ENCODE measurements around the gene LDLRAD4.

Gene LDLRAD4

GRCh38 chr18:13382954-13383827 lies 164.6 kb downstream of the LDLRAD4 start:
- no peak for DNase-seq (ENCODE audit: low read depth, low spot score)

DNA sequence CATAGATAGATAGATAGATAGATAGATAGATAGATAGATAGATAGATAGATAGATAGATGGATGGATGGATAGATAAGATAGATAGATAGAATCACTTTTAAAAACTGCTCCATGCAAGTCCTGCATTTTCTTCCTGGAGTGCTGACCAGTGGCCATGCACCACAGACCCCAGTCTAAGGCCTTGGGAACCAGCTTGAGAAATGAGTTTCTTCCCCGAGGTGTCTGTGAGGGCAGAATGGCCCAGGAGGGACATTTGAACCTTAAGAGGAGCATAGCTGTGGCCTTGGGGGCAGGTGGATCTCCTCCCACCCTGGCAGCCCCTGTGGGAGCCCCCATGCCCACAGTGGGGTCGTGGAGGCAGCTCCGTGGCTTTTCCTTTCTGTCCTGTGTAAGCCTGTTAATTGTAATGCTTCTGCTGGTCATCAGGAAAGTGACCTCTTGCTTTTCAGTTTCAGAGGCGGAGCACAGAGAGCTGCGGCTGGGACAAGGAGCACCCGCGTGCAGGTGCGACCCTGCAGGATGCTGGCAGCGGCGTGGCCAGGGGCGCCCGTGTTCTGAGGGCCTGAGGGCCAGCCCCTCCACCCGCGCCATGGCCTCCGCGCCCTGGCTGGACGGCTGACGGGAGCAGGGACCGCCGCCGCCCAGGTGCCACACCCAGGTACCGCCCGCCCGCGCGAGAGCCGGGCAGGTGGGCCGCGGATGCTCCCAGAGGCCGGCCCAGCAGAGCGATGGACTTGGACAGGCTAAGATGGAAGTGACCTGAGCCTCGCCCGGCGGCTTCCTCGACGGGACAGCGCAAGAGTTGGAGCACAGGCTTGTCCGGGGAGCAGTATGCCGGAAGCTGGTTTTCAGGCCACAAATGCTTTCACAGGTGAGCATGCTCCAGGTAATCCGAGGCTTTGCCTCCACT lies 168.6 kb downstream of the LDLRAD4 start:
- DNase-seq (ENCODE audit: low read depth, low spot score) = no peak

DNA sequence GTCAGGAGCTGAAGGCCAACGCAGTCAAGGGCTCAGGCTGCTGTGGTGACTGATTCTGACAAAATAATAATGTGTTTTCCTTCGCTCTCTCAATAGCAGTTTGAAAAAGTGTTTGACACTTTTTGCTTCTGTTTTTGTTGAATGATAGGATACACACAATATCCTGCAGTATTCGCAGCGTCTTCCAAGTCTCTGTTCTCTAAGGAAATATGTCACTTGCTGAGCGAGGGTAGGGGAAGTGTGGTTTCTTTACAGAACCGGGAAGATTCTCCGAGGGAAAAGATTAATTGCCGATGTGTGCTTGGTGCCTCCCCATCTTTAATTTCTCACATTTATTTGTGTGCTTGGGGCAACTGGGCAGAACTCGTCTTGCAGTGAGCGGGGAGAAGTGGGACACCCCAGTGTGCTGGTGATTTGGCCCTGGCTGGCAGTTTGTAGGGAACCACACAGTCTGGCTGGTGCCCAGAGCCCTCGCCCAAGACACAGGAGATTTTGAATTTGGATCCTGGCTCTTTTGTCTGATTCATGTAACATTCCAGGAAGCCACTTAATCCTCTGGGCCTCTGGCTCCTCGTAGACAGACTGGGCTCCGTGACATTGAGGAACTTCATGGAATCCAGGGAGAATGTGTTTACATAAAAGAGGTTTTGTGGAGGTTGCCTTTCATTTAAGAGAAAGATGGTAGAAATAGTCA lies 169.4 kb downstream of the LDLRAD4 start:
- no peak for DNase-seq (ENCODE audit: low read depth, low spot score)

DNA sequence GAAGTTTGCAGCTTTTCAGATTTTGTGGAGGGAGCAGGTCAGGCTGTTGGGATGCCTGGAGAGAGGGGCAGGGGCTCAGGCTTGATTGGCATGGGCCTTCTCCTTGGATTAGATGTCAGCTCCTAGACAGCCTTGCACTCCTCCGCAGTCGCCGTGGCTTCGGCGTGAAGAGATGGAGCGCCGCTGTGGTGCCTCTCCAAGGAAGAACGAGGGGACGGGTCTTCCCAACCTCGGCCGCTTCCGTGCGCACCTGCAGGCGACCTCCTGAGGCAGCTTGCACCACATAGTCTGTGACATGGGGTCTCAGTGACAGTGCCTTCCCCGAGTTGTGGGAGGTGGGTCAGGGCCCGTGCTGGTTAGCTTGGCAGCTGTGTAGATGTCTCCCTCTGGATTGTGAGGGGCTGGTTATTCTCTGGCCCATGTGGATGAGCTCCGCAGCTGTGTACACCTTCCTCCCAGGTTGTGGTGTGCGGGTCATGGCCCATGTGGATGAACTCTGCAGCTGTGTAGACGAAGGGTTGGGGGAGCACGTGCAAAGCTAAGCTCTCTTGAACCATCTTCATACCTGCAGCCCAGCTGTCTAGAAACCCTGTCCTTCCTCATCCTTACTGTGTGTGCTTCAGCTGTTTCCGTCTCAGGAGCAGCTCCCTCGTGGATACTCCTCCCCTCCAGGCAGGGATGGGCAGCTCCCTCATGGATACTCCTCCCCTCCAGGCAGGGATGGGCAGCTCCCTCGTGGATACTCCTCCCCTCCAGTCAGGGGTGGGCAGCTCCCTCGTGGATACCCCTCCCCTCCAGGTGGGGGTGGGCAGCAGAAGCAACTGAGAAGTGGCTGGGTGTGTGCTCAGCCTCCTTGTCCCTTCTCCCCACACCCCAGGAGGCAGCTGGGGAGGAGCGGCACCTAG lies 170.3 kb downstream of the LDLRAD4 start:
- no peak for DNase-seq (ENCODE audit: low read depth, low spot score)

DNA sequence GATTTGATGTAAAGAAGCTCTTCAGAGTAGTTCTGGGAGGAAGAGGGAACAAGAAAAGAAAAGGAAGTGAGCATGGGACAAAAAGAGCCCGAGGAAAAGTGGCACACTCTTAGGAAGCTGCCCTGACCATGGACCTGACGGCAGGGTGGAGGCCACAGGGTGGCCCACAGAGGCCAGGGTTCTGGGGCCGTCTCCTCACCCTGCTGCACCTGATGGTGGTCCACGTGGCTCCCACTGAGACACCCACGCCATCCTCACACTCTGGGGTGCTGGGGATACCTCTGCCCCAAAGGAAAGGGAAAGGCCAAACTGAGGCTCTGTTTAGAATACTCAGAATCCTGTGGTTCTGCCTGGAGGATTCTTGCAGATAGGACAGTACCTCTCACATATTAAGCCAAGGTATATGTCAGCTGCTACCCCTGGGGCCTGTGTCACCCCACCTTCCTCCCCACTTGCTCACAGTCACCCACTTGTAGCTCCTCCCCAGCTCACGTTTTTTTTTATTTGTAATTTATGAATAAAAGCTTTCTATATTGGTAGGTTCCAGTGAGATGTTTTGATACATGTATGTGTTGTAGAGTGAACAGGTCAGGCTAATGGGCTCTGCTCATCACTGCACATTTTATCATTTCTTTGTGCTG lies 171.1 kb downstream of the LDLRAD4 start:
- DNase-seq (ENCODE audit: low read depth, low spot score) = no peak

DNA sequence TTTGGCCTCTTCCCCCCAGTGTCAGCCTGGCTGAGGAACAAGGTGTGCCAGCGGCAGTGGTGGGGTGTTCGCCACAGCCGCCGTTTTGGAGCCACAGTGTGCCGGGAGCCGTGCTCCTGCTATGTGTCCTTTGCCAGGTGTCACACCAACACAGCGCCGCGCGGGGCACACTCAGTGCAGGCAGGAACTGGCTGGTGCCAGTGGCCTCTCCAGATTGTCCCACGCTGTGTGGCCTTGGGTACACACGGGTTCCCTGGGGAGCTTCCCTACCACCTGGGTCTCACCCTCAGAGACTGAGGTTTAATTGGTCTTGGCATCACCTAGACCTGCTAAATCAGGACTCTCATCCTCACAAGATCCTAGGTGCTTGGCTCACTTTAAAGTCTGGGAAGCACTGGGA lies 171.6 kb downstream of the LDLRAD4 start:
- no peak for DNase-seq (ENCODE audit: low read depth, low spot score)

DNA sequence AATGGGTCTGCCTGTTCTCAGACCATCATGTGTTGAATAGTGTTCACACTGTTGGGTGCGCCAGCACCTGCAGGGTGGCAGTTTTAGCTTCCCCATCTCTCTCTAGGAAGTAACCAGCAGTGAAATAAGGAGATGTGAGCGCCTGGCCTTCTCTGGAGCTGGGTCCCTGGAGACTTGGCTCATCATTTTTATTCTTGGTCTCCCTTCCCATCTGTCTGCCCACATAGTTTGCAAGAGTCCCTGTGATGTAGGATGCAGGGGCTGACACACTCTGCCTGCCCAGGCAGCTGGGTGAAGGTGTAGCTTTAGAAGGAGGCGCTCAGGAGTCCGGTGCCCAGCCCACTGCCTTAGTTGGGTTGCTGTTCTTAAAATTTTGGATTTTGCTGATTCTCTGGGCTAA lies 172.2 kb downstream of the LDLRAD4 start:
- no peak for DNase-seq (ENCODE audit: low read depth, low spot score)

GRCh38 chr18:13392029-13392750 lies 173.6 kb downstream of the LDLRAD4 start:
- DNase-seq (ENCODE audit: low read depth, low spot score) = no peak

DNA sequence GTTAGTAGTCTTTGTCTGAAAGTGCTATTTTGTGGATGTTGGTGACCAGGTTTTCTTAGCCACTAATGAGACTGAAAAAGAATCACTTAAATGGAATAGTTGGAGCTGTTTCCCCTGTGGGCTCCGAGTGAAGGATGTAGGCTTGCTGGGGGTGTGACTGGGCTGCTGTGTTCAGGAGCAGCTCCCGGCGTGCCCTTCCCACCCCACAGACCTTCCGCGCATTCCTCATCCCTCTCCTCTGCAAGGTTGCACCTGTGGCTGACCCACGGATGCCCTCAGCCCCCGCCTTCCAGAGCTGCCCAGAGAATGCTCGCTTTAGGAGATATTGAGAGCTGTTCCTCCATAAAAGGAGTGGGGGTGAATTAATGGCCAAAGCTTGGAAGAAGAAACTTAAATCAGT lies 174.3 kb downstream of the LDLRAD4 start:
- no peak for DNase-seq (ENCODE audit: low read depth, low spot score)

GRCh38 chr18:13393338-13393737 lies 174.8 kb downstream of the LDLRAD4 start:
- no peak for DNase-seq (ENCODE audit: low read depth, low spot score)

DNA sequence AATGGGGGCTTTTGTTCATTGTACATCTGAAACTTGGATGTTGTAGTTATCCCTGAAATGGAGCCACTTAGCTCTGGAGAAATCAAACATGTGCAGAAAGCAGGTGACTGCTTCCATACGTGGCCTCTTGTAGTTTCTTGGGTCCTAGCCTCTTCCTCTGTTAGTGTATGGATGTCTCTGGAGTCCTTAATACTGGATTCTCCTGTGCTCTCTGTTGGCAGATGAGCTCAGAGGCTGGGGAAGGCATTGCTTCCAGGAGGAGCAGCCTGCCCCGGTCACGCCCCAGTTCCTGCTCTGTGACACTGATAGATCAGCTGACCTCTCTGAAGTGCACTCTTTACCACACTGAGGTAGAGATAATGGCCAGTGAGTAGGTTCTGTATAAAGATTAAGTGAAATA lies 176.2 kb downstream of the LDLRAD4 start:
- DNase-seq (ENCODE audit: low read depth, low spot score) = no peak

DNA sequence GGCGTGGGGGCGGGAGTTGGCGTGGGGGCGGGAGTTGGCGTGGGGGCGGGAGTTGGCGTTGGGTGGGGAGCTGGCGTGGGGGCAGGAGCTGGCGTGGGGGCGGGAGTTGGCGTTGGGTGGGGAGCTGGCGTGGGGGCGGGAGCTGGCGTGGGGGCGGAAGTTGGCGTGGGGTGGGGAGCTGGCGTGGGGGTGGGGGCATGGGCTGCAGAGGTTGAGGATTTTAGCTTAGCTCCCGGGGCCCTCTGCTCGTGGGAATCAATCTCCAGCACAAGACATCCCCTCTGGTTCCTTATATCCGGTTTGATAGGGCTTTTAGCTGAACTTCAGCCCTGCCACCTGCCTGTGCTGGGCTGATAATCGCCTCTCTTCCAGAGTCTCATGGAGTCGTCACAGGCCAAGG lies 177.0 kb downstream of the LDLRAD4 start:
- DNase-seq (ENCODE audit: low read depth, low spot score) = no peak

DNA sequence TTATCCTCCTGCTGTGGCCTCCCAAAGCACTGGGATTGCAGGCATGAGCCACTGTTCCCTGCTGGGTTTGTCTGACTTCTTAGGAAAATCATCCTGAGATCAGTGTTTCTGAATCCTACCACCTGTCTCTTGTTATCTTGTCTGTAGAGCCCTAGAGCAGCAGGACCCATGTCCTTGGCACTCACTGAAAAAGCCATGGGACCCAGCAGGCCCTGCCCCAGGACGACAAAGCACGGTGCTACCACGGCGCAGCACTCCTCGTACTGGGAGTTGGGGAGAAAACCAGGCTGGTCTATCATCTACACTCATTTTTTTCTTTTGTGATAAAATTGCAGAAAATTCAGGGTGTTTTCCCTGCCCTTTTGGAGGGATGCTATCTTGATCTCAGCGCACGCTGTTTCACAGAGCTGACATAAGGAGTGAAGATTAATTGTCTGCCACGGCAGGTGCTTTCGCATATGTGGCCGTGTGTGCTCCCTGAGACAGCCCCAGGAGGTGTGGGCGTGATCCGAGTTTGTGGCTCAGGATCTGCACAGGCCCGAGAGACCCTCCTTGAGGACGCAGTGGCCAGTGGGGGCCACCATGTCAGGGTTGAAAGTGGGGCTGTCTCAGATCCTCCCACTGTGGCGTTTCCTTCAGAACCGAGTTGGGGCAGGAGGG lies 179.1 kb downstream of the LDLRAD4 start:
- no peak for DNase-seq (ENCODE audit: low read depth, low spot score)

DNA sequence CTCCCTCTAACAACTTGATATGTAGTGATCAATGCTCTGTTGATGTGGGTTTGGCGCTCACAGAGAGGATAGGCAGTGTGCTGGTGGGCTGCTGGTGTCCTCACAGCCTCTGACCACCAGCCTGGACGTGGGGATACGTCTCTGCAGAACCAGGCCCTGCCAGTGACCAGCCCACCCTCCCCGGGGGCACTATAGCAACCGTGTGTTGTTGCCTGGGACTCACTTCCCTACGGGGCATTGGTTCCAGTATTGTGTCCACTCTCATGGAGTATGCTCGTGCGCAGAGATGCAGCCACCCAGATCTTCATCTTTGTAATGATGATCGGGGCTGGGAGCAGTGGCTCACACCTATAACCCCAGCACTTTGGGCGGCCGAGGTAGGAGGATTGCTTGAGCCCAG lies 180.1 kb downstream of the LDLRAD4 start:
- DNase-seq (ENCODE audit: low read depth, low spot score) = no peak

DNA sequence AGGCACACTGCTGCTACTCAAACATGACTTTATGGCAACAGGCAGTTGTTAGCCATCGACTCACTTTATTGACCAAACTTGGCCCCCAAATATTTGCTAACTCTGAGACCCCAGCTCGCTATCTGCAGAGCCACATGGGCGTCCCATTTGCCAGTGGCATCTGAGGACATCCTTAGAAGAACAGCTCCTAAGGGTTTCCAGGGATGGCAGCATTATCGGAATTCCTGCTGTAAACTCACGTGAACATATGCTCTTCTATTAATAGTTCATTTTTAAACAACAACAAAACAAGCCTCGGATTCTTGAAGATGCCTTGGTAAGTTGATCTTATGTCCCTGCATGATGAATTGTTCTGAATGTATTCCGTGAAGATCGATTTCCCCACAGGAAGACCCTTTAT lies 181.0 kb downstream of the LDLRAD4 start:
- DNase-seq (ENCODE audit: low read depth, low spot score) = no peak

DNA sequence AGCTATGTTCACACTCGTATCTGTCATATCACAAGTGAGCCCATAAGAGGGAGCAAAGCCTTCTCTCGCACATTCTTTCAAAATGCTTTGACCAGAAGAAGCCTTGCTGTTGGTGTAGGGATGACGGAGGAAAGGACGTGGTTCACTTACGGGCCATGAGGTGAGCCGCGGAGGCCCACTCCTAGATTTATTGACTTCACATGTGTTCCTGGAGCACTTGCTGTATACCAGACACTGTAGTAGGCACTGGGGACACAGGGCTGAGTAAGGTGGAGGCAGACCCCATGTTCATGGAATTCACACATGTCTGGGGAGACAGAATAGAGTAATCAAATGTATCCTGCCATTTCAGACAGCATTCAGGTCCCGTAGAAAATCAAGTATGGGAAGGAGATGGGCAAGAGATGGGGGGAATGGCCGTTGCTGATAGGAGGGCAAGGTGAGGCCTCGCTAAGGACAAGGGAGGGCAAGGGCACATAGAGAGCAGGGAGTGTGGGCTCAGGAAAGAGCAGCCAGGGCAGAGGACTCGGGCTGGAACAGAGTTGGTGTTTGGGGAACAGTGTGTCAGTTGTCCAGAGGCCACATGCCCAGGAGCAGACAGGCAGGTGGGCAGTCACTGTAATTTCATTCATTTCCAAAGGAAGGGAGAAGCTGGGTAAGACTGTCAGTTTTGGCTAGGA lies 182.2 kb downstream of the LDLRAD4 start:
- no peak for DNase-seq (ENCODE audit: low read depth, low spot score)

- no peak for DNase-seq (ENCODE audit: low read depth, low spot score)
Observed at GRCh38 chr18:13401404-13401803, 182.8 kb downstream of the LDLRAD4 start.

GRCh38 chr18:13401826-13402225 lies 183.3 kb downstream of the LDLRAD4 start:
- no peak for DNase-seq (ENCODE audit: low read depth, low spot score)
